Cardiac fibroblast (primary cell): ENCODE measurements around the gene RFC4.

Experiments
- DNase-seq, 2 donors: peaks; one replicate each; pipeline versions ENCODE4 v3.0.0 to v3.0.0-alpha.2; 2010; ENCODE audit warnings: low read depth in 2 of 2
- H3K4me3 ChIP-seq, 2 donors: replicated peaks in 1 of 2; 1 replicate in 1 of 2; 2 replicates in 1 of 2; pipeline ENCODE4 v1.5.1; 2011; ENCODE audit warnings: low read depth in 2 of 2, low read length in 2 of 2, mild to moderate bottlenecking in 2 of 2, moderate library complexity in 1 of 2
- CTCF ChIP-seq: IDR thresholded peaks from one replicate; pipeline ENCODE4 v1.5.1; 2011; ENCODE audit warnings: low read depth, mild to moderate bottlenecking, low read length, inconsistent platforms

RFC4 gene

GRCh38 chr3:186757686-186758220, 48.5 kb downstream of the RFC4 start:
- no peak for DNase-seq
- no peak for TF ChIP-seq CTCF
- no peak overlapping the region for H3K4me3 ChIP-seq

- no peak overlapping the region for H3K4me3 ChIP-seq
- no peak for DNase-seq
Measured at GRCh38 chr3:186757214-186757613, 49.1 kb downstream of the RFC4 start.

GRCh38 chr3:186754871-186755270, 51.4 kb downstream of the RFC4 start:
- no peak overlapping the region for H3K4me3 ChIP-seq
- TF ChIP-seq CTCF: no peak
- DNase-seq: no peak

More at GRCh38 chr3:186757214-186757613, 49.1 kb downstream of the RFC4 start:
- TF ChIP-seq CTCF: no peak

- no peak overlapping the region for H3K4me3 ChIP-seq
- no peak for TF ChIP-seq CTCF
- DNase-seq: peak; percentile 14 to 55
Measured at GRCh38 chr3:186754006-186754405, 52.3 kb downstream of the RFC4 start.

GRCh38 chr3:186751480-186751879, 54.8 kb downstream of the RFC4 start:
- TF ChIP-seq CTCF: no peak
- H3K4me3 ChIP-seq: no peak overlapping the region
- DNase-seq: no peak

- TF ChIP-seq CTCF: no peak
- no peak overlapping the region for H3K4me3 ChIP-seq
Measured at GRCh38 chr3:186750316-186750715, 56.0 kb downstream of the RFC4 start.

GRCh38 chr3:186746008-186746407, 60.3 kb downstream of the RFC4 start:
- TF ChIP-seq CTCF: no peak
- peak; percentile 89 for DNase-seq
- no peak overlapping the region for H3K4me3 ChIP-seq

More at GRCh38 chr3:186750316-186750715, 56.0 kb downstream of the RFC4 start:
- DNase-seq: no peak
